ENCODE results near the gene MMP1. TPM values are rescaled to one million over a fixed set of nuclear protein-coding genes. Genes with fewer than 3 reads are reported as not detected.
"Not testable (repeated sequence)": the region's sequence is repeated elsewhere in the genome, so short reads cannot be mapped to it uniquely, and the experiment has no call there.

MMP1 gene
- total RNA-seq, 1 donor: 0.72 TPM

- Histone ChIP-seq H3K4me3 (ENCODE audit: insufficient read depth, low read length) (no peak overlapping the region), H3K27ac (ENCODE audit: low read depth, low read length) (no peak overlapping the region), H3K27me3 (ENCODE audit: insufficient read depth, low read length) (peaks cover 42% of the 10 kb centered on the region), H3K4me1 (ENCODE audit: insufficient read depth, low read length) (peaks cover 23% of the 10 kb centered on the region), H3K9me3 (ENCODE audit: low read depth, low read length) (no peaks in the 10 kb centered on the region), H3K36me3 (ENCODE audit: insufficient read depth, low read length) (no peaks in the 10 kb centered on the region), H4K20me1 (ENCODE audit: insufficient read depth, low read length) (no peaks in the 10 kb centered on the region), H3K4me2 (ENCODE audit: insufficient read depth, low read length) (no peak overlapping the region), H2AFZ (ENCODE audit: low read length) (no peak overlapping the region), H3K79me2 (ENCODE audit: insufficient read depth, low read length) (no peaks in the 10 kb centered on the region)
- peak; percentile 54 for DNase-seq (ENCODE audit: insufficient read length, low spot score, missing footprints)
- TF ChIP-seq, protein P1, sequence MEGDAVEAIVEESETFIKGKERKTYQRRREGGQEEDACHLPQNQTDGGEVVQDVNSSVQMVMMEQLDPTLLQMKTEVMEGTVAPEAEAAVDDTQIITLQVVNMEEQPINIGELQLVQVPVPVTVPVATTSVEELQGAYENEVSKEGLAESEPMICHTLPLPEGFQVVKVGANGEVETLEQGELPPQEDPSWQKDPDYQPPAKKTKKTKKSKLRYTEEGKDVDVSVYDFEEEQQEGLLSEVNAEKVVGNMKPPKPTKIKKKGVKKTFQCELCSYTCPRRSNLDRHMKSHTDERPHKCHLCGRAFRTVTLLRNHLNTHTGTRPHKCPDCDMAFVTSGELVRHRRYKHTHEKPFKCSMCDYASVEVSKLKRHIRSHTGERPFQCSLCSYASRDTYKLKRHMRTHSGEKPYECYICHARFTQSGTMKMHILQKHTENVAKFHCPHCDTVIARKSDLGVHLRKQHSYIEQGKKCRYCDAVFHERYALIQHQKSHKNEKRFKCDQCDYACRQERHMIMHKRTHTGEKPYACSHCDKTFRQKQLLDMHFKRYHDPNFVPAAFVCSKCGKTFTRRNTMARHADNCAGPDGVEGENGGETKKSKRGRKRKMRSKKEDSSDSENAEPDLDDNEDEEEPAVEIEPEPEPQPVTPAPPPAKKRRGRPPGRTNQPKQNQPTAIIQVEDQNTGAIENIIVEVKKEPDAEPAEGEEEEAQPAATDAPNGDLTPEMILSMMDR (IDR thresholded peaks at IDR 0.05; ENCODE audit: extremely low read depth, low read depth, low read length): no peak
Measured at GRCh38 chr11:102757823-102758549, 40.0 kb downstream of the MMP1 start.

GRCh38 chr11:102753267-102753666 is 44.7 kb downstream of the MMP1 start:
- H3K4me3 ChIP-seq (ENCODE audit: insufficient read depth, low read length): no peak overlapping the region
- peaks cover 70% of the 10 kb centered on the region for H3K27me3 ChIP-seq (ENCODE audit: insufficient read depth, low read length)
- no peaks in the 10 kb centered on the region for H3K36me3 ChIP-seq (ENCODE audit: insufficient read depth, low read length)
- DNase-seq (ENCODE audit: insufficient read length, low spot score, missing footprints): no peak
- H4K20me1 ChIP-seq (ENCODE audit: insufficient read depth, low read length): no peaks in the 10 kb centered on the region
- H3K27ac ChIP-seq (ENCODE audit: low read depth, low read length): no peak overlapping the region
- H2AFZ ChIP-seq (ENCODE audit: low read length): no peak overlapping the region
- no peaks in the 10 kb centered on the region for H3K4me1 ChIP-seq (ENCODE audit: insufficient read depth, low read length)
- TF ChIP-seq, protein P1 (IDR thresholded peaks at IDR 0.05; ENCODE audit: extremely low read depth, low read depth, low read length): no peak
- H3K4me2 ChIP-seq (ENCODE audit: insufficient read depth, low read length): no peak overlapping the region
- peaks cover 3% of the 10 kb centered on the region for H3K9me3 ChIP-seq (ENCODE audit: low read depth, low read length)
- H3K79me2 ChIP-seq (ENCODE audit: insufficient read depth, low read length): no peaks in the 10 kb centered on the region

DNA sequence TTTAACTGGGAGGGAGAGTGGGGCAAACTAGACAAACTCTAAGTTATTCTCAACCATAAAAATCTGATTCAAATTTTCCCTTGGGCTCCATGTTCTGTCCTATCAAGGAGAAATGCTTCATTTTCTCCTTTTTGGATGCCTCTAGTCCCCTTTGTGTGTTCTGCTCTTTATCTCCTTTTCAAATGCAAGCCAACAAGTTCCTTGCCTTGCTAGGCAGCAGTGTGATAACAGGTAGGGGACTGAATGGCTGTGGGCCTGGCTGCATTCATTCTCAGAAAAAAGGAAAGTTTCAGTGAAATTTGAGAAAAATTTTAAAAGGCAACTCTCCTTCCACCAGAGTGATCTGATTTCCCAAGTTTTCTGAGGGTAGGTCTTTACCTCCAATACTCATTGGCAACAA is 46.3 kb downstream of the MMP1 start:
- no peak overlapping the region for H3K4me3 ChIP-seq (ENCODE audit: insufficient read depth, low read length)
- H4K20me1 ChIP-seq (ENCODE audit: insufficient read depth, low read length): no peaks in the 10 kb centered on the region
- TF ChIP-seq, protein P1 (IDR thresholded peaks at IDR 0.05; ENCODE audit: extremely low read depth, low read depth, low read length): no peak
- H3K27me3 ChIP-seq (ENCODE audit: insufficient read depth, low read length): peaks cover 69% of the 10 kb centered on the region
- H3K36me3 ChIP-seq (ENCODE audit: insufficient read depth, low read length): no peaks in the 10 kb centered on the region
- DNase-seq (ENCODE audit: insufficient read length, low spot score, missing footprints): no peak
- no peaks in the 10 kb centered on the region for H3K4me1 ChIP-seq (ENCODE audit: insufficient read depth, low read length)
- no peak overlapping the region for H3K4me2 ChIP-seq (ENCODE audit: insufficient read depth, low read length)
- H2AFZ ChIP-seq (ENCODE audit: low read length): no peak overlapping the region
- no peaks in the 10 kb centered on the region for H3K79me2 ChIP-seq (ENCODE audit: insufficient read depth, low read length)
- H3K27ac ChIP-seq (ENCODE audit: low read depth, low read length): no peak overlapping the region
- H3K9me3 ChIP-seq (ENCODE audit: low read depth, low read length): peaks cover 3% of the 10 kb centered on the region

- no peak overlapping the region for H3K4me3 ChIP-seq (ENCODE audit: insufficient read depth, low read length)
- peaks cover 3% of the 10 kb centered on the region for H3K9me3 ChIP-seq (ENCODE audit: low read depth, low read length)
- peaks cover 47% of the 10 kb centered on the region for H3K27me3 ChIP-seq (ENCODE audit: insufficient read depth, low read length)
- TF ChIP-seq, protein P1 (IDR thresholded peaks at IDR 0.05; ENCODE audit: extremely low read depth, low read depth, low read length): no peak
- no peaks in the 10 kb centered on the region for H3K36me3 ChIP-seq (ENCODE audit: insufficient read depth, low read length)
- no peaks in the 10 kb centered on the region for H3K79me2 ChIP-seq (ENCODE audit: insufficient read depth, low read length)
- H3K4me1 ChIP-seq (ENCODE audit: insufficient read depth, low read length): no peaks in the 10 kb centered on the region
- no peak overlapping the region for H3K4me2 ChIP-seq (ENCODE audit: insufficient read depth, low read length)
- H4K20me1 ChIP-seq (ENCODE audit: insufficient read depth, low read length): no peaks in the 10 kb centered on the region
- no peak overlapping the region for H2AFZ ChIP-seq (ENCODE audit: low read length)
- DNase-seq (ENCODE audit: insufficient read length, low spot score, missing footprints): no peak
- no peak overlapping the region for H3K27ac ChIP-seq (ENCODE audit: low read depth, low read length)
Measured at GRCh38 chr11:102749101-102749722, 48.7 kb downstream of the MMP1 start.

DNA sequence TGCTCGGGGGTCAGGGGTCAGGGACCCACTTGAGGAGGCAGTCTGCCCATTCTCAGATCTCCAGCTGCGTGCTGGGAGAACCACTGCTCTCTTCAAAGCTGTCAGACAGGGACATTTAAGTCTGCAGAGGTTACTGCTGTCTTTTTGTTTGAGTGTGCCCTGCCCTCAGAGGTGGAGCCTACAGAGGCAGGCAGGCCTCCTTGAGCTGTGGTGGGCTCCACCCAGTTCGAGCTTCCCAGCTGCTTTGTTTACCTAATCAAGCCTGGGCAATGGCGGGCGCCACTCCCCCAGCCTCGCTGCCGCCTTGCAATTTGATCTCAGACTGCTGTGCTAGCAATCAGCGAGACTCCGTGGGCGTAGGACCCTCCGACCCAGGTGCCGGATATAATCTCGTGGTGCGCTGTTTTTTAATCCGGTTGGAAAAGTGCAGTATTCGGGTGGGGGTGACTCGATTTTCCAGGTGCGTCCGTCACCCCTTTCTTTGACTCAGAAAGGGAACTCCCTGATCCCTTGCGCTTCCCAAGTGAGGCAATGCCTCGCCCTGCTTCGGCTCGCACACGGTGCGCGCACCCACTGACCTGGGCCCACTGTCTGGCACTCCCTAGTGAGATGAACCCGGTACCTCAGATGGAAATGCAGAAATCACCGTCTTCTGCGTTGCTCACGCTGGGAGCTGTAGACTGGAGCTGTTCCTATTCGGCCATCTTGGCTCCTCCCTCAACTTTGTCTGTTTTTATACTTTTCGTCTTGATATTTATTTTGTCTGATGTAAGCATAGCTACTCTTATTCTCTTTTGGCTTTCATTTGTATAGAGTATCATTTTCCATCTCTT is 51.0 kb downstream of the MMP1 start:
- not testable (repeated sequence) for H4K20me1 ChIP-seq (ENCODE audit: insufficient read depth, low read length); H3K36me3 ChIP-seq (ENCODE audit: insufficient read depth, low read length); H3K4me1 ChIP-seq (ENCODE audit: insufficient read depth, low read length); DNase-seq (ENCODE audit: insufficient read length, low spot score, missing footprints); H3K79me2 ChIP-seq (ENCODE audit: insufficient read depth, low read length); H3K4me2 ChIP-seq (ENCODE audit: insufficient read depth, low read length); H3K27ac ChIP-seq (ENCODE audit: low read depth, low read length); H3K9me3 ChIP-seq (ENCODE audit: low read depth, low read length); H2AFZ ChIP-seq (ENCODE audit: low read length); H3K4me3 ChIP-seq (ENCODE audit: insufficient read depth, low read length)
- peaks cover 29% of the 10 kb centered on the region for H3K27me3 ChIP-seq (ENCODE audit: insufficient read depth, low read length)
